ENCODE results near the gene PAWR.

GRCh38 chr12:79643821-79644220, 46.9 kb downstream of the PAWR start:
- TF ChIP-seq CTCF (IDR thresholded peaks at IDR 0.05; ENCODE audit: insufficient read depth, low read depth, low read length), result no peak
- no peak for TF ChIP-seq EZH2 (IDR thresholded peaks at IDR 0.05; ENCODE audit: insufficient read depth, low read length)
